Cardiac fibroblast (primary cell): ENCODE data around the gene CD24.

Experiments used
- DNase-seq, 2 donors: peaks; one replicate each; pipeline versions ENCODE4 v3.0.0 to v3.0.0-alpha.2; 2010; ENCODE audit warnings: low read depth in 2 of 2
- H3K4me3 ChIP-seq, 2 donors: replicated peaks in 1 of 2; 1 replicate in 1 of 2; 2 replicates in 1 of 2; pipeline ENCODE4 v1.5.1; 2011; ENCODE audit warnings: low read depth in 2 of 2, low read length in 2 of 2, mild to moderate bottlenecking in 2 of 2, moderate library complexity in 1 of 2
- TF ChIP-seq, protein P1 (sequence below): IDR thresholded peaks from one replicate; pipeline ENCODE4 v1.5.1; 2011; ENCODE audit warnings: low read depth, mild to moderate bottlenecking, low read length, inconsistent platforms

Gene CD24

DNA sequence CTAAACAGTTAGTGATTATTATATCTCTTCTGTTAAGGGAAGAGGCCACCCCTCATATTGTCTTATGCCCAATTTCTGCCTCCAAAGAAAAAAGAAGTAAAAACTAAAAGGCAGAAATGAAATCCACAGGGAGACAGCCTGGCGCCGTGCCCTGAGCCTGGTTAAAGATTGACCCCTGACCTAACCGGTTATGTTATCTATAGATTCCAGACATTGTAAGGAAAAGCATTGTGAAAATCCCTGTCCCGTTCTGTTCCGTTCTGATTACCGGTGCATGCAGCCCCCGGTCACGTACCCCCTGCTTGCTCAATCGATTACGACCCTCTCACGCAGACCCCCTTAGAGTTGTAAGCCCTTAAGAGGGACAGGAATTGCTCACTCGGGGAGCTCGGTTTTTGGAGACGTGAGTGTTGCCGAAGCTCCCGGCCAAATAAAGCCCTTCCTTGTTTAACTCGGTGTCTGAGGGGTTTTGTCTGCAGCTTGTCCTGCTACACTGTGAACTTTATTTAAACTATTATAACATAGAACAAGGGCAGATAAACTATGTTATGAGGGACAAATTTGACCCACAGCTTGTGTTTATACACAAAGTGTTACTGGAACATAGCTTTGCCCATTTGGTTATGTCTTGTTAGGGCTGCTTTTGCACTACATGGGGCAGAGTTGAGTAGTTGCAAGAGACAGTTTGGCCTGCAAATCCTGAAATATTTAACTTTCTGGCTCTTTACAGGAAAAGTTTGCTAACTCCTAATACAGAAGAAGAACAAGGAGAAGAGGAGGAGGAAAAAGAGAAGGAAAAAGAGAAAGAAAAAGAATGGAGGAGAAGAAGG, 49.6 kb downstream of the CD24 start:
- TF ChIP-seq, protein P1, sequence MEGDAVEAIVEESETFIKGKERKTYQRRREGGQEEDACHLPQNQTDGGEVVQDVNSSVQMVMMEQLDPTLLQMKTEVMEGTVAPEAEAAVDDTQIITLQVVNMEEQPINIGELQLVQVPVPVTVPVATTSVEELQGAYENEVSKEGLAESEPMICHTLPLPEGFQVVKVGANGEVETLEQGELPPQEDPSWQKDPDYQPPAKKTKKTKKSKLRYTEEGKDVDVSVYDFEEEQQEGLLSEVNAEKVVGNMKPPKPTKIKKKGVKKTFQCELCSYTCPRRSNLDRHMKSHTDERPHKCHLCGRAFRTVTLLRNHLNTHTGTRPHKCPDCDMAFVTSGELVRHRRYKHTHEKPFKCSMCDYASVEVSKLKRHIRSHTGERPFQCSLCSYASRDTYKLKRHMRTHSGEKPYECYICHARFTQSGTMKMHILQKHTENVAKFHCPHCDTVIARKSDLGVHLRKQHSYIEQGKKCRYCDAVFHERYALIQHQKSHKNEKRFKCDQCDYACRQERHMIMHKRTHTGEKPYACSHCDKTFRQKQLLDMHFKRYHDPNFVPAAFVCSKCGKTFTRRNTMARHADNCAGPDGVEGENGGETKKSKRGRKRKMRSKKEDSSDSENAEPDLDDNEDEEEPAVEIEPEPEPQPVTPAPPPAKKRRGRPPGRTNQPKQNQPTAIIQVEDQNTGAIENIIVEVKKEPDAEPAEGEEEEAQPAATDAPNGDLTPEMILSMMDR, result no peak
- DNase-seq, result no peak
- H3K4me3 ChIP-seq, result no peak overlapping the region

DNA sequence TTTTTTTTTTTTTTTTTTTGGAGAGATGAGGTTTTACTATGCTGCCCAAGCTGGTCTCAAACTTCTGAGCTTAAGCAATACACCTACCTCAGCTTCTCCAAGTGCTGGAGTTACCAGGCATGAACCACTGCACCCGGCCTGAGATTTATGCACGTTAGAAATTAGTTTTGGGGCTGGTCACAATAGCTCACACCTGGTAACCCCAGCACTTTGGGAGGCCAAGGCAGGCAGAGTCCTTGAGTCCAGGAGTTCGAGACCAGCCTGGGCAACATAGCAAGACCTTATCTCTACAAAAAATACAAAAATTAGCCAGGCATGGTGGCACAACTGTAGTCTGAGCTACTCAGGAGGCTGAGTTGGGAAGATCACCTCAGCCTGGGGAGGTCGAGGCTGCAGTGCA, 51.9 kb downstream of the CD24 start:
- TF ChIP-seq, protein P1, result no peak
- no peak overlapping the region for H3K4me3 ChIP-seq
- DNase-seq, result no peak
